GM10248 (cell line): ENCODE measurements around the gene PLEKHA4.

Experiments
- CTCF ChIA-PET: fragments of 300-600 bp; sonication (Branson Sonifier 250); formaldehyde crosslinking; extraction: SDS; loops from one replicate; lab custom pipeline; 2021; ENCODE audit warnings: antibody characterized with exemption; lab: Yijun Ruan, JAX
- POLR2A ChIA-PET: fragments of 350-650 bp; sonication (Branson Sonifier 250); formaldehyde crosslinking; extraction: SDS; loops from one replicate; lab custom pipeline; 2020; ENCODE audit warnings: antibody characterized with exemption; lab: Yijun Ruan, JAX
- DNase-seq: peaks from one replicate; pipeline ENCODE4 v3.0.0; 2012; ENCODE audit errors: extremely low spot score
- CTCF ChIP-seq: IDR thresholded peaks from 2 replicates; pipeline ENCODE4 v1.5.1; 2012; ENCODE audit warnings: mild to moderate bottlenecking, low read depth; ENCODE audit errors: extremely low read depth, missing control alignments, control extremely low read depth

The PLEKHA4 gene

GRCh38 chr19:48833049-48833448, 35.4 kb downstream of the PLEKHA4 start:
- TF ChIP-seq CTCF, result no peak
- ChIA-PET POLR2A (no interaction called here), CTCF (interaction anchor here (0.8 to 1.7 kb wide), 6 partner anchors 9 to 45 kb away, joined by 3 to 8 read pairs (median 4); no protein-coding TSS in a partner anchor)
- DNase-seq, result no peak

GRCh38 chr19:48830965-48831364, 37.5 kb downstream of the PLEKHA4 start:
- DNase-seq, result no peak
- ChIA-PET CTCF (interaction anchor here (1.4 to 4.7 kb wide), 3 partner anchors 12 to 43 kb away, joined by 7 to 19 read pairs (median 7); no protein-coding TSS in a partner anchor), POLR2A (no interaction called here)
- TF ChIP-seq CTCF, result no peak

GRCh38 chr19:48830088-48830487, 38.3 kb downstream of the PLEKHA4 start:
- TF ChIP-seq CTCF, result no peak
- POLR2A ChIA-PET, result no interaction called here
- no peak for DNase-seq
- CTCF ChIA-PET, result interaction anchor here (1.2 to 4.7 kb wide), 4 partner anchors 12 to 42 kb away, joined by 3 to 22 read pairs (median 12); no protein-coding TSS in a partner anchor

- ChIA-PET CTCF (interaction anchor here (0.9 to 4.3 kb wide), 6 partner anchors 9 to 41 kb away, joined by 3 to 23 read pairs (median 6); partner anchors contain the start of gene HSD17B14), POLR2A (no interaction called here)
- DNase-seq, result no peak
- TF ChIP-seq CTCF, result no peak
These were observed 41.8 kb downstream of the PLEKHA4 start for GRCh38 chr19:48826606-48827020.

- no peak for TF ChIP-seq CTCF
- ChIA-PET CTCF (no interaction called here), POLR2A (no interaction called here)
- no peak for DNase-seq
These were observed 45.9 kb downstream of the PLEKHA4 start for GRCh38 chr19:48822514-48822913.

- no peak for TF ChIP-seq CTCF
- ChIA-PET POLR2A (interaction anchor here (0.5 kb wide), 1 partner anchor 8 kb away, joined by 5 read pairs; no protein-coding TSS in a partner anchor), CTCF (interaction anchor here (1.1 to 1.9 kb wide), 2 partner anchors 21 to 26 kb away, joined by 3 to 6 read pairs; no protein-coding TSS in a partner anchor)
- DNase-seq, result no peak
These were observed 46.8 kb downstream of the PLEKHA4 start for GRCh38 chr19:48821633-48822032.
